Measurements from ENCODE around the gene UBASH3A. TPM values are rescaled to one million over a fixed set of nuclear protein-coding genes. Genes with fewer than 3 reads are reported as not detected.

The UBASH3A gene
- total RNA-seq, 1 donor from 2014 or later, result not detected

DNA sequence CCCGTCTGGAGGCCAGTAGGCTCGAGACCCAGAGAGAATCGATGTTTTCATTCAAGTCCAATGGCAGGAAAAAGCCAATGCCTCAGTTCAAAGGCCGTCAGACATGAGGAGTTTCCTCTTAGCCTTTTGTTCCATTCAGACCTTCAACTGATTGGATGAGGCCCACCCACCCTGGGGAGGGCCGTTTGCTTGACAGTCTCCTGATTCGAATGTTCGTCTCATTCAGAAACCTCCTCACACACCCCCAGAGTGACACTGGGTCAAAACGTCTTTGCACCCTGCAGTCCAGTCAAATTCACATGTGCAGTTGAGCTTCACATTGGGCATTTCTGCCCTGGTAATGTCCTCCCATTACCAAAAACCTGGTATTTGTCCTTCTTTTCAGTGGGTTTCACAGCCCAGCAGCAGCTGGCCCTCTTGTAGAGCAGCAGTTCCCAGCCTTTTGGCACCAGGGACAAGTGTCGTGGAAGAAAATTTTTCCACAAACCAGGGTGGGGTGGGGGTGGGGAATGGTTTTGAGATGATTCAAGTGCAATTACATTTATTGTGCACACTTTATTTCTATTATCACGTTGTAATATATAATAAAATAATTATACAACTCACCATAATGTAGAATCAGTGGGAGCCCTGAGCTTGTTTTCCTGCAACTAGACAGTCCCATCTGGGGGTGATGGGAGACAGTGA, 52.2 kb downstream of the UBASH3A start:
- TF ChIP-seq, protein P1, sequence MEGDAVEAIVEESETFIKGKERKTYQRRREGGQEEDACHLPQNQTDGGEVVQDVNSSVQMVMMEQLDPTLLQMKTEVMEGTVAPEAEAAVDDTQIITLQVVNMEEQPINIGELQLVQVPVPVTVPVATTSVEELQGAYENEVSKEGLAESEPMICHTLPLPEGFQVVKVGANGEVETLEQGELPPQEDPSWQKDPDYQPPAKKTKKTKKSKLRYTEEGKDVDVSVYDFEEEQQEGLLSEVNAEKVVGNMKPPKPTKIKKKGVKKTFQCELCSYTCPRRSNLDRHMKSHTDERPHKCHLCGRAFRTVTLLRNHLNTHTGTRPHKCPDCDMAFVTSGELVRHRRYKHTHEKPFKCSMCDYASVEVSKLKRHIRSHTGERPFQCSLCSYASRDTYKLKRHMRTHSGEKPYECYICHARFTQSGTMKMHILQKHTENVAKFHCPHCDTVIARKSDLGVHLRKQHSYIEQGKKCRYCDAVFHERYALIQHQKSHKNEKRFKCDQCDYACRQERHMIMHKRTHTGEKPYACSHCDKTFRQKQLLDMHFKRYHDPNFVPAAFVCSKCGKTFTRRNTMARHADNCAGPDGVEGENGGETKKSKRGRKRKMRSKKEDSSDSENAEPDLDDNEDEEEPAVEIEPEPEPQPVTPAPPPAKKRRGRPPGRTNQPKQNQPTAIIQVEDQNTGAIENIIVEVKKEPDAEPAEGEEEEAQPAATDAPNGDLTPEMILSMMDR (conservative IDR thresholded peaks at IDR 0.05), result no peak
- H3K36me3 Mint-ChIP-seq (ENCODE audit: low read depth), result no peaks in the 10 kb centered on the region
- no peaks in the 10 kb centered on the region for H3K9me3 Mint-ChIP-seq
- no peak for DNase-seq (ENCODE audit: low read depth, low spot score)
- H3K27me3 Mint-ChIP-seq (ENCODE audit: low read depth), result no peaks in the 10 kb centered on the region
- no peak overlapping the region for H3K4me3 Mint-ChIP-seq
- peaks cover 22% of the 10 kb centered on the region for H3K4me1 Mint-ChIP-seq
- H3K27ac Mint-ChIP-seq (ENCODE audit: unreplicated experiment), result no peak overlapping the region

DNA sequence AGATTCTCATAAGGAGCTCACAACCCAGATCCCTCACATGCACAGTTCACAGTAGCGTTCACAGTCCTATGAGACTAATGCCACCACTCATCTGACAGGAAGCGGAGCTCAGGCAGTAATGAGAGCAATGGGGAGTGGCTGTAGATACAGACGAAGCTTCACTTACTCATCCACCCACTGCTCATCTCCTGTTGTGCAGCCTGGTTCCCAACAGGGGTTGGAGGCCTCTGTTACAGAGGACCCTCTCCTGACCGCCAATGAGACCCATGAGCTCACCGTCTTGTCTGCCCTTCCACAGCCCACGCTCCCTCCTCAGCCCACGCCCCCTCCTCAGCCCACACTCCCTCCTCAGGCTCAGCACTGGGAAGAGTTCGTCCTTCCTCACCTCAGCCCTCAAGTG, 52.8 kb downstream of the UBASH3A start:
- no peaks in the 10 kb centered on the region for H3K27me3 Mint-ChIP-seq (ENCODE audit: low read depth)
- no peak overlapping the region for H3K27ac Mint-ChIP-seq (ENCODE audit: unreplicated experiment)
- no peaks in the 10 kb centered on the region for H3K9me3 Mint-ChIP-seq
- no peak for DNase-seq (ENCODE audit: low read depth, low spot score)
- H3K4me1 Mint-ChIP-seq, result peaks cover 22% of the 10 kb centered on the region
- H3K36me3 Mint-ChIP-seq (ENCODE audit: low read depth), result no peaks in the 10 kb centered on the region
- H3K4me3 Mint-ChIP-seq, result no peak overlapping the region
- TF ChIP-seq, protein P1 (conservative IDR thresholded peaks at IDR 0.05), result no peak

DNA sequence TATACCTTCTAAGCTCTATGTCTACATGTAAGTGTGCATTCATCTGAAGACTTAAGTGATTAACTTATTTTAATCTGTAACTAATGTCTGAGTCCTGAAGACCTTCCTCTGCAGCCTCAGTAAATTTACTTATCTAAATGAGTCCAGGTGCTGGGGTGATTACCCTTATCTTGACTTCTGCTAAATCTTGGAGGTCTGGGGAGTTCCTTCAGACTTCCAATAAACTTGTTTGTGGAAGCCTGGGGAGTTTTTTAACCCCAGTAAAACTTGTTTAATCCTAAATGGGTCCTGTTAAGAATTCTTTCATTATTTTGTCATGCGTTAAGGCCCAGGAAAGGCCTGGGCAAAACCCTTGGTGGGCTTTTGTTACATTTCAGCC, 55.4 kb downstream of the UBASH3A start:
- Mint-ChIP-seq H3K27ac (ENCODE audit: unreplicated experiment) (no peak overlapping the region), H3K4me1 (peaks cover 18% of the 10 kb centered on the region), H3K9me3 (no peaks in the 10 kb centered on the region), H3K4me3 (no peak overlapping the region), H3K27me3 (ENCODE audit: low read depth) (no peaks in the 10 kb centered on the region), H3K36me3 (ENCODE audit: low read depth) (no peaks in the 10 kb centered on the region)
- TF ChIP-seq, protein P1 (conservative IDR thresholded peaks at IDR 0.05), result no peak
- no peak for DNase-seq (ENCODE audit: low read depth, low spot score)

DNA sequence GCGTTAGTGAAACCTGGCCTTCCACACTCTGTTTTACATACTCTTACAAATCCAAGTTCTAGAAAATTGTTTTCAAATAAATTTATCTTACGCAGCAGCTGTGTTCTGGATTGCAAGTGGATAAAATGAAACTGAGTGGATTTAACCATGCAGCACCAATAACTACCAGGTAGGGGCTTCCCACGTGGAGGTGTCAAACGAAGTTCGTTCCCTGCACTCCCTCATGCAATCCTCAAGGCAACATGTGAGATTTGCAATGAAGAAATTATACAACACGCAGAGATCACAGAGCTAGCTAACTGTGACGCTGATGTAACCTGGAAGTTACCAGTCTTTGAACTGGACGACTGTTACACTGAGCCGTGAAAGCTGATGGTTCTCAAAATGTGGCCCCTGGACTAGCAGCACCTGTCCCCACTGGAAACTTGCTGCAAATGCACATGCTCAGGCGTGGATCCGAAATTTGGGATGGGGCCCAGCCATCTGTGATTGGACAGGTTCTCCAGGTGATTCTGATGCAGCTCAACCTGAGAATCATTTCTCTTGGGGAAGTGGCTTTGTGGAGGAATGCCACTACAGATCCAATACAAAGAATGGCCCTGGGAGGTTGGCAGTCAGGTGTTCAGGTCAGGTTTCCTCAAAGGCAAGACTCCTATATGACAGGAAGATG, 56.0 kb downstream of the UBASH3A start:
- H3K9me3 Mint-ChIP-seq, result no peaks in the 10 kb centered on the region
- no peak overlapping the region for H3K4me3 Mint-ChIP-seq
- peaks cover 14% of the 10 kb centered on the region for H3K4me1 Mint-ChIP-seq
- no peak for DNase-seq (ENCODE audit: low read depth, low spot score)
- TF ChIP-seq, protein P1 (conservative IDR thresholded peaks at IDR 0.05), result no peak
- peak overlapping the region; percentile 6 for H3K27ac Mint-ChIP-seq (ENCODE audit: unreplicated experiment)
- H3K36me3 Mint-ChIP-seq (ENCODE audit: low read depth), result no peaks in the 10 kb centered on the region
- no peaks in the 10 kb centered on the region for H3K27me3 Mint-ChIP-seq (ENCODE audit: low read depth)

DNA sequence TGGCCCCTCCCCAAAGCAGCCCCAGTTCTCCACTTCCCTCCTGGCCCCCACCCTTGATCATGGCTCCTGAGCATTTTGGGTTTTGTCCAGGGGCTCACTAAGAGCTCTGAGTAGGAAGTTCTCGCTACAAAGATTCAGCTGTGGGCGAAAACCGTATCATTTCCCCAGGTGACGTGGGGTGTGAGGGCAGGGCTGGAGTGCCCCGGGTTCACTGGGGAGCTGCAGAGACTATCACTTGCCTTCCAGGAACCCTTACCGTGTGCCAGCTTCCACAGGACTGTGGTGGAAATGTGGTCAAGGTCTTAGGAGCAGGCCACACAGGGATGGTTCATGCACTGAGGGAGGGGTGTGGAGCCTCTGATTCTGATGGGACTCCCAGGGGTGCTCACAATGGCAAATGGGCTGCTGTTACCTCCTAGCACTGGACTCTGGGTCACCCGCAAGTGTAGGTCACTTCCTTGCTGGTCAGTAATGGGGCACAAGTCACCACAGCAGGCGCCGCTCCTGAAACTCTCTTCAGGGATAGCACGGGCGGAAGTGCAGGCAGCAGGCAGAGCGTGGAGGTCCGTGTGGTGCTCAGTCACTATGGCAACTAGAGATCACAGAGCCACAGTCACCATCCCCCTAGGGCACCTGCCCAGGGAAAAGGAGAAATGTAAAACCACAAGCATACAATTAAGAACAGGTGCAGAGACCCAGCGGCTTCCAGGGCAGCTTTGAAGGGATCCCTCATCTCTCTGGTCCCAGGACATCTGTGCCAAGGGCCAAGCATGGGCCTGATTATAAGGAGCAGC, 56.9 kb downstream of the UBASH3A start:
- Mint-ChIP-seq H3K4me1 (peaks cover 9% of the 10 kb centered on the region), H3K36me3 (ENCODE audit: low read depth) (no peaks in the 10 kb centered on the region), H3K27ac (ENCODE audit: unreplicated experiment) (no peak overlapping the region), H3K4me3 (no peak overlapping the region), H3K27me3 (ENCODE audit: low read depth) (no peaks in the 10 kb centered on the region), H3K9me3 (no peaks in the 10 kb centered on the region)
- DNase-seq (ENCODE audit: low read depth, low spot score), result no peak
- TF ChIP-seq, protein P1 (conservative IDR thresholded peaks at IDR 0.05), result no peak
